GM21528 (cell line): Measurements from ENCODE around the gene MYH9.
A peak's percentile ranks its signal among the peaks of the same experiment; 100 is the strongest.

Experiments
- ATAC-seq: cut with Tn5 transposase; IDR thresholded peaks from one replicate; pipeline ENCODE4 v1.9.1; 2021; ENCODE audit warnings: mild to moderate bottlenecking, moderate library complexity; ENCODE audit not compliant: unreplicated experiment, low FRiP score

The MYH9 gene

DNA sequence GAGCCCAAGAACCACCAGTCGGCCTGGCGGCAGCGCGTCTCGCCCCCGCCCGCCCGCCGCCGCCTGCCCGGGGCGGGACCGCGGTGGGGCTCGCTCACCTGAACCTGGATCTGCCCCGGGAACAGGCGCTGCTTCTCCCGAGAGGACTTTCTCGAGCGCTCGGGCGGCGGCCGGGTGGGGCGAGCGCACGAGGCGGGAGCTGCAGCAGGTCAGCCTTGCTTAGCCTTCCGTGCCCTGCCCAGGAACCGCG, 133 bp downstream of the MYH9 start:
- ATAC-seq, result no peak

DNA sequence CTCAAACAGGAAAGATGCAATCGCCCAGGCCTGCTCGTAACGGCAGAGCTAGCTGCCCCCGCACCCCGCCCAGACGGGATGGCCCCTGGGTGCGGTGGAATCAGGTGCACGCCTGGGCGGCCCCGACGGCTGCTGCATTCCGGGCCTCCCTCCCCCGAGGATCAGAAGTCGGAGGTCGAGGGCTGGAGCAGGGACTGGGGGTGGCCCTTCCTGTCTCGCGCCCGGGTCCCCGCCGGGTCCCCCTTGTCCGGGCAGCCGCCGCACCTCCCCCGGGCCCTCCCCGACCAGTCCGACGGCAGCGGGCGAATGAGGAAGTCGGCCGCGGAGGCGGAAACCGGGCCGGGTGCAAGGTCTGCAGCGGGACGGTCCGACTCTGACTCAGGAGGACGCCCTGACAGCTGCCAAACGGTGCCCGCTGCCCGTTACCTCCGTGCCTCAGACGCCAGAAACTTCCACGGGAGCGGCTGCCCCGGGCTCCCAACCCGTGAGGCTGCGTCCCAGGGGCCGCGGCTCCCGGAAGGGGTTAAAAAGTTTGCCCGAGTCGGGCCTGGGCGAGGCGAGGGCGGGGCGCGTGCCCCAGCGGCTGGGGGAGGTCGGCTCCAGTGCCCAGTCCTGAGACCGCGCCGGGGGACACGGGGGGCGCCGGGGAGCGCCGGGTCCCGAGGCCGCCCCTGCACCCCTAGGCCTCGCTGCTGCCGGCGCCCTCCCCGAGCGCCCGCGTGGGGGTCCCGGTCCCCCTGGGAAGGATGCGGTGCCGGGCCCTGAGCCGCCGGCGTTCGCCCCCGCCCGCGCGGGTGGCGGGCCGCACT, 663 bp downstream of the MYH9 start:
- peak; percentile 38 for ATAC-seq

DNA sequence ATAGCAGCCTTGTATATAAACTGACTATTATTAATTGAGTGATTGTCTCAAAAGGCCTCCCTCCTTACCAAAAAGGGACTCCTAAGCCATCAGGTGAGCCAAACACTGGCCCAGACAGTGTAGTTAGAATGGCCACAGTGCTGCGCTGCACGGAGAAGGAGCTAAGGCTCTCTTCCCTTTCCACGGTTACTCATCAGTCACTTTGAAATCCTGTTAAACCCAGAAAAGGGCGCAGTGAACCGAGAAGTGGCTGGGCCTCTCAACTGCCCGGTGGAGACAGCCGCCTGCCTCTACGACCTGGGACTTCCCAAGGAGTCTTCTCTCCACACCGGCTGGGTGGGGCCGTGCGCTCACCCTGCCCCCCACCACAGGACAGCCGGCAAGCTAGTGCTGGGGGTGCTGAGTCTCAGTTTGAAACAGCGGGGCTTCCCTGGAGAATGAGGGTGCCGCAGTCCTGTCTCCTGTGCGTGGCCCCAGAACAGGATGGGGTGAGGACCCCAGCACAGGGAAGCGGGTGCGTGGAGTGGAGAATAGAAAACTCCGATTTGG, 1.3 kb downstream of the MYH9 start:
- peak; percentile 26 for ATAC-seq

DNA sequence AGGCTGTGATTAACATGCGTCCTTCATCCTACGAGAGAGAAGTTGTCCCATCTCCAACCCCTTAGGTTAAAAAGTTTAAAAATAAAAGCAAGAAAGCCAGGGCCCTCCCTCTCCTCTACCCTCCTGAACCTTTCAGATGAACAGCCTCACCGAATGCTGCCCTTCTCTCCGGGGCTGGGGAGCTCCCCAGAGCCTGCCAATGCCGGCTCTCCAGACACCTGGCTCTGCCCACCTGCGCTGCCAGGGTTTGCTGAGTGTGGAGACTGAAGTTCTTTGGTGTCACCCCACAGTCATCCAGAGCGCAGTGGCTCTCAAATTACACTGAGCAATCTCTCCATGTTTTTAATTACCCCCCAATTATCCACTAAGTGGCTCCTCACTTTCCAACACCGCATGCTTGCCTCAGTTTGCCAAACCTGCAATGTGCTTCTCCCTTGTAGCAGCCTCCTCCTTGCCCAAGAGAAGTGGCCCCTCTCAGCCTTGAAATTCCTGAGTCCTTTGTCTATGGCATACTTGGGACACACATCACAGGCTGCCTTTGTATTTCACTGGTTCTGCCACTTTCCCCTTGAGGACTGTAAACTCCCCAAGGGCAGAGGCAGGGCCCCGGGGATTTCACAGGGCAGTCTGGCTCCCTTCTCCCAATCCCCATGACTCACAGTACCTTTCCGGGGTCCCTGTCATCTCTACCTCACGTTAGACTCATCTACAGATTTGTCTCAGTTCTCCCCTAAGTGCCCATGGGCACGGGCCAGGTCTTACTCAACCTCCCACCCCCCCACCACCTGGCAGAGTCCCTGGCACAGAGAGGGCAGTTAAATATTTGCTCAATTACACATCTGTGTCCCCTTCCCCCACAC, 2.0 kb downstream of the MYH9 start:
- no peak for ATAC-seq

DNA sequence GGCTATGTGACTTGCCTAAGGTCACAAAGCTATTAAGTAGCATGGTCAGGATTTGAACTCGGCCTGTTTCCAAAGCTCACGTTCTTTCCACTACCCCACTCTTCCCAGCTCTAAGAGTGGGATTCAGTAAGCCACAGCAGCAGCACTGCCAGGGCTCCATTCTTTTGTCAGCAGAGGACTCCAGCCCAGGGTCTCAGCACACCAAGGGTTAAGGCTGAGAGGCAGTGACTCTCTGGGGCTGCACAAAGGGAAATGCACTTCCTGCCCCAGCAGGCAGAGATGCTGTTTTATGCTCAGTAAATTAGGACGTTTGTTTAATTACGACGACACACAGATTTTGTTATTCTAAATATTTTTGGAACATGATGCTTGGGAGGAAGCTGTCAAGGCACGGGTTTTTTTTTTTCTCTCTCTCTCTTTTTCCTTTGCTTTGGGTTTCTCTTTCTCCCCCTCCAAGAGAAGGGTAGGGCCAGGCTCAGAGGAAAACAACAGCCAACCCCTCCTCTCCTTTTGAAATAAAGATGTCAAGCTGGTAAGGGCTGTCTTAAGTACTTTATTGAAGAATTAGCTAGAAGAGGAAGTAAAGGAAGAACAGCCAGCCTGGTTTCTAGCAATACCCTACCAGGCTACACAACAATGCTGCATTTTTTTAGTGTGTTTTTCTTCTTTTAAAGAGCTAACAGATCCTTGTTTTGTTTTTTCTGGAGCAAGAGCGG, 2.8 kb downstream of the MYH9 start:
- ATAC-seq, result no peak

DNA sequence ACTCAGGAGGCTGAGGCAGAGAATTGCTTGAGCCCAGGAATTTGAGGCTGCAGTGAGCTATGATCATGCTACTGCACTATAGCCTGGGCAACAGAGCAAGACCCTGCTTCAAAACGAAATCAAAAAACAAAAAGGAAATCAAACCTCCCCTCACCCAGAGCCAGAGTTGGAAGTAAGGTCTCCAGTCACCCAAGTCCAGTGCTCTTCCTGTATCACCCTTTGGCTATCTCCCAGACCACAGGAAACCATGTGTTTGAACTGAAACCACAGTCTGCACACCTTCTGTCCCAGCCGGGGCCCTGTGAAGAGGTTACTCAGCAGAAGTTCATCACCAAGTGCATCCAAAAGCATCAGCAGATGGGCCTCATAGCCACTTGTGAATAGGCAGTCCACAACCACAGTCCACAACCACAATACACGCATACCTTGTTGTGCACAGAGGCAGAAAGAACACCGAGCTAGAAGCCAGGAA, 4.6 kb downstream of the MYH9 start:
- ATAC-seq, result no peak

DNA sequence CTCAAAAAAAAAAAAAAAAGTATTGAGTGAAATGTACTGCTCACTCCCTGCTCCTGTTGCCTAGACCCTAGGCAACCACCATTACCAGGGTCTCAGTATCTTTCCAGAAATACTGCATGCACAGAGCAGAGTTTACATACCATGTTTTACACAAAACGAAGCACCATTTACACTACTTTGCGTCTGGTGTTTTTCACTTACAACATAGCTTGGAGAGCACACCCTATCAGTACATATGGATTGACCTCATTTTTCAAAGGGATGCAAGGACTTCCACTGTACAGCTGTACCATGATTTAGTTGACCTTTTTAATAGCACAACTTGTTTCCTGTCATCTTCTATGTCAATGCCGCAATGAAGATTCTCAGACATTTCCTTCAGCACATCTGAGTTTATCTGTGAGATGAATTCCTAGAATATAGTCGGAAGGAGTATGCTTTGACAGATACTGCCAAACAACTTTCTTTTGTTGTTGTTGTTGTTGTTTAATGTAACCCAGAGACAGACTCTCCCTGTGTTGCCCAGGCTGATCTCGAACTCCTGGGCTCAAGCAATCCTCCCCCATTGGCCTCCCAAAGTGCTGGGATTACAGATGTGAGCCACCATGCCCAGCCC, 6.1 kb downstream of the MYH9 start:
- no peak for ATAC-seq

DNA sequence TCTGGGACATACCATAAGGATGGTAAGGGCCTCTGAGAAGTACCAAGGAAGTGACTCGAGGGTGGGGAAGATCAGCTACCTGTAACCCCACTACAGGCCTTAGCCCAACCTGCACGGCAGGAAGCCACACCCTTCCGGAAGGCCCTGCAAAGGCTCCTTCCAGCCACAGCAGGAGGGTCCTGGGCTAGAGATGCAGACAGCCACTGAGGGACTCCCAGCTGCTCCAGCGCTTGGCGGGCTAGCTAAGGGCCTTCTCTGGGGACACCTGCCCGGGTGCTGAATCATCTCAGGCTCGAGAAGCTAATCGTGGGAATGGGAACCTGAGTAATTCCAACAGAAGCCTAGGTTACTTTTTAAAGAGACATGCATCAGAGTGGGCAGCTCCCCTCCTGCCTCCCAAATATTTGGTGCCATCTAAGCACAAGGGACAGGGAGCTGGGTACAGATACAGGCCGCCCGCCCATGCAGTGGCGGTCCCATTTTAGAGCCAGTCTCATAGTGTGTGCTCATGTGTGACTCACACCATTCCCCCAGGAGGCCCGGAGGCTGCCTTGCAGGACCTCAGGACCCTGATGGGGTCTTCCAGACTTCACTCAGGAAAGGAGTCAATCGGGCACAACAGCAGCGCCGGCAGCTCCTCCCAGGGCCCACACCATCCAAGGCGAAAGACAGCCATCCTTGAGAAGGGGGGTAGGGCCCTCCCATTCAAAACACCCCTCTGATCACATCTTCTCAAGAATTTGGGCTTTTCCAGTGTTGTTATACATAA, 8.0 kb downstream of the MYH9 start:
- no peak for ATAC-seq

DNA sequence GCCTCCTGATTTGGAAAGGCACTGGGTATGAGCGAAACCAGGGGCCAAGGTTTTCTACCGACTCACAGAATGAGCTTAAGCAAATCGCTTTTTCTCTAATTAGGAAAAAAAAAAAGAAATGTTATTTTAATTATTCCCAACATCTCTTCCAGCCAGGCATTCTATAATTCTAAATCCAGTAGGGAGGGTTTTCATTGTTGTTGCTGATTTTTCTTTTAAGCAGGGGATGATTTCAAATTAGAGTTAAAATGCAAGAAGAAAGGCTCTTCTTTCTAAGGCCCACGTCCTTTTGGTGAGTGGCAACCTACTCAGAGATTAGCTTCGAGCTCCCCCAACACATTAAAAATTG, 8.9 kb downstream of the MYH9 start:
- ATAC-seq, result no peak

DNA sequence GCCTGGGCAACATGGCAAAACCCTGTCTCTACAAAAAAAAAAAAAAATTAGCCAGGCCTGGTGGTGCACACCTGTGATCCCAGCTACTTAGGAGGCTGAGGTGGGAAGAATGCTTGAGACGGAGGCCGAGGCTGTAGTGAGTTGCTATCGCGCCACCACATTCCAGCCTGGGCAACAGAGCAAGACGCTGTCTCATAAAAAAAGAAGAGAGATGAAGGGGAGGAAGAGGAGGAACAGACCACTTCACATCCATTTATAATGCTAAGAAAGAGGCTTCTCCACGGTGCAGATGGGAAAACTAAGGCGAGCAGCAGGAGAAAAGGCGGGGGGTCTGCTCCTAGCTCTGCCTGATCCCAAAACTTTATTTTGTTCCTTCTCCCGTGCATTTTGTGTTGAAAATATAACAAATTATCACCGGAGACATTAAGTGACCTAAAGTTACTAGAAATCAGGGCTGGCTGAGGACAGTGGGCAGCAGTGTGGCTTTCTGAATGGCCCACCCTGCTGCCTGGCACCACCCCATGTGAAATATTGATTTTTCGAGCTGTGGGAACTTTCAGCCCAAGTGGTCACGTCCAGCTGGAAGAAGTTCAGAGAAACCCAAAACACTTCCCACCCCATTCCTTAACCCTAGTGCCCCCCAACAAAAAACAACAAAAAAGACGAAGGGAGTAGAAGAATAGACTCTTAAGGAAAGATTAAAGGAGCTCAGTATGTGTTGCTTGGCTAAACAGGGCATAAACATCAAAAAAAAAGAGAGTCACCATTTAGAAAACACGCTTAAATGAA, 9.5 kb downstream of the MYH9 start:
- no peak for ATAC-seq

DNA sequence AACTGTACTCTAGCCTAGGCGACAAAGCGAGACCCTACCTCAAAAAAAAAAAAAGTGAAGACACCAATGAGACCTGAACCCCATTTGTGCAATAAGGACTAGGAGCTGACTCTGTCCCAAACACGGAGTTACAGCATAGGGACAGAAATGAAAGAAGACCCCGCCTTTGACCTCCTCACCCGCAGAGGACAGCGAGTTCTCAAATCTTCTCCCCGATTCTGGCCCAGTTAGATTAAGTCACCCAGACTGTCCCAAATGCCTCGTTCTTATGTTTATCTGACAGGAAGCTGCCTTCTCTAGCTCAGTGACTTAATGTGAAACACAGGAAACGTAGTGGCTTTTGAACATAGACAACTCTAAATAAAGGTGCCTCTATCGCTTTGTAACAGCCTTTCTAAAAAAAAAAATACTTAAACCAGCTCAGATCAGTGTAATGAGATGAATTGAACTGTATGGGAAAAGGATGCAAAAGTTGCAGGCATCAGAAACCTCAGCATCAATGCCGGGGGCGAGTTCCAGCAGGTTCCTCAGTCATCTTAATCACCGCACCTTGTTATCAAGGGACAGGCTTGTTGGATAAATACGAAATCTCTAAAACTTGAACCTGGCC, 10.6 kb downstream of the MYH9 start:
- ATAC-seq, result no peak

DNA sequence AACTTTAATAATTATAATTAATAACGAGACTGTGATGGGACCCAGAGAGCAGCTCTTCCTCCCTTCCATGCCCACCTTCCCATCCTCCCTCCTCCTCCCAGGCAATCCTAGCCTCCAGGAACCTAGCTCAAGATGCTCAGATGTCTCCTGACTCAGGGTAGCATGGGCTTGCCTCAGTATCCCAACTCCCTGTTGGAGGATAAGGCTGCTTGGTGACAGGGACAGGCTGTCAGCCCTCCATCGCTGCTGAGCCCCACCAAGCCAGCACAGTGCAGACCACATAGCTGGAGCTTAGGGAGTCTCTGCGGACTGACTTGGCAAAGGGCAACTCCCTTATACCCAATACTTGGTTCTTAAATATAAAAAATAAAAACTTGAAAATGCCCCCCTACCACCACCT, 11.5 kb downstream of the MYH9 start:
- no peak for ATAC-seq

DNA sequence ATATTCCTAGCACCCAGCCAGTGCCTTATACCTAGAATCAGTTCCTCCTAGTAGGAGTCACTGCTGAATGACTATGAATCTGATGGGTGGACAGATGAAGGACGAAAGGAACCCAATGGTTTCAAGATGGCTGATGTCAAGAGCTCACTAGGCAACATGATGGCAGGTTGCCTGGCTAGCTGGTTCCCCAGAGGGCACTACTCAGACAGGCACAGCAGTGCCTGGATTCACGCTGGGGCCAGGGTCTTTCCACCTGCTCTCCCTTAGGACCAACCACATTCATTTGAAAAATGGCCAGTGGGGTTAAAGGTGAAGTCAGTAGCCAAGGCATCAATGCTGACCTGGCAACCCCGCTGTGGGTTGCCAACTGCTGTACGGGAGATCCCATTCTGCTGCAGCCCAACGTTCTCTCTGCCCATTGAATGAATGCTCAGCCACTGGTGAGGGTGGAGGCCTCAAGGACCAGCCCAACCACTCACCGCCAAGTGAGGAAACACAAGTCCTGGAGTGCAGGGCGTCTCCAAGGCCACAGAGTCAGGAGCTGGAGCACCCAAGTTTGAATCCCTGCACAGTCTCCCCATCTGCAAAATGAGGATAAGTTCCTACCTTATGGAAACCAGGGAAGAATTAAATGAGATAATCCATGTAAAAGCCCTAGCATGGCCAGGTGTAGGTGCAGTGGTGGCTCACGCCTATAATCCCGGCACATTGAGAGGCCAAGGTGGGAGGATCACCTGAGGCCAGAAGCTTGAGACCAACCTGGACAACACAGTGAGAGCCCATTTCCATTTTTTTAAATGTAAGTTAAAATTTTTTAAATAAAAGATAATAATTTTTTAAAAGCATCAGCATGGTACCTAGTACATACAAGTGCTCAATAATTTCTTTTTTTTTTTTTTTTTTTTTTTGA, 12.4 kb downstream of the MYH9 start:
- no peak for ATAC-seq

DNA sequence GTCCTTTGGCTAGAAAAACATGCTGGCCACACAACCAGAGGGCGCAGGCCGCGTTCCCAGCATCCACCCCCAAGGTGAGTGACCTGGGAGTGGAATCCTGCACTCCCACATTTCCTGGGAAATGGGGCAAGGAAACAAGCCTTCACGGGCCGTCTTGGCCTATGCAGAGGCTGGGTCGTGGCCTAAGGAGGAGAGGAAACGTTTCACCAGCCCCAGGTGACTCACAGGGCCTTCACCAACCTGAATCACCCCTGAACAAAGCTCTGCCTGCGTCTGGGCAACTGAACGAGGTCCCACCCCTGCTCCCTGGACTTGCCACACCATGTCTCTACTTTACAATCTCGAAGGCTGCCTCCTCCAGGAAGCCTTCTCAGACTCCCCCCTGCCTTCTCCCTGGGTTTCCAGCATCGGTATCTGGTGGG, 13.2 kb downstream of the MYH9 start:
- ATAC-seq, result no peak

DNA sequence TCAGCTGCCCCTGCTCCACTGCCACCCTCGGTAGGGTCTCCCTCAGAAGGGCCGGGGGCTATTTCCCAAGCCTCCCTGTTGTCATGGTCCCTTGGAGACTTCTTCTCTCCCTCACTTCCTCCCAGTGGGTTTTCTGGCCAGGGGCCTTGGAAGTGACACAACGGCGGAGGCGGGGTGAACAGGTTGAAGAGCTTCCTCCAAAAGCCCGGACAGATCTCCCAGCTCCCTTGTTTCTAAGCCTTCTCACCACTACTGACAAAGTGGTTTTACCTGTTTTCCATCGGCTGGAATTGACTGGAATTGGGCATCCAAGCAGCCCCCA, 14.5 kb downstream of the MYH9 start:
- ATAC-seq, result no peak

DNA sequence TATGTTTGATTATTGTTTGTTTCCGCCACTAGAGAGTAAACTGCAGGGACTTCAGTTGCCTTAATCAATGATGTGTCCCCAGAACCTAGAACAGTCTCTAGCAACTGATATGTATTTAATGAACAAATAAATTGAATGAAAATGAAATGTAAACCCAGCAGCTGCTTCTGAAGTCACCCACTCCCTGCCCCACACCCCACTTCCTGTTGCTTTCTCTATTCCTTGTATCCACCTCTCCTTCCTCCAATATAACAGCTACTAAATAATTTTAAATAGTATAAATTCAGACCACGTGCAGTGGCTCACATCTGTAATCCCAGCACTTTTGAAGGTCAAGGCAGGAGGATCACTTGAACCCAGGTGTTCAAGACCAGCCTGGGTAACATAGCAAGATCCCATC, 15.8 kb downstream of the MYH9 start:
- ATAC-seq, result no peak

DNA sequence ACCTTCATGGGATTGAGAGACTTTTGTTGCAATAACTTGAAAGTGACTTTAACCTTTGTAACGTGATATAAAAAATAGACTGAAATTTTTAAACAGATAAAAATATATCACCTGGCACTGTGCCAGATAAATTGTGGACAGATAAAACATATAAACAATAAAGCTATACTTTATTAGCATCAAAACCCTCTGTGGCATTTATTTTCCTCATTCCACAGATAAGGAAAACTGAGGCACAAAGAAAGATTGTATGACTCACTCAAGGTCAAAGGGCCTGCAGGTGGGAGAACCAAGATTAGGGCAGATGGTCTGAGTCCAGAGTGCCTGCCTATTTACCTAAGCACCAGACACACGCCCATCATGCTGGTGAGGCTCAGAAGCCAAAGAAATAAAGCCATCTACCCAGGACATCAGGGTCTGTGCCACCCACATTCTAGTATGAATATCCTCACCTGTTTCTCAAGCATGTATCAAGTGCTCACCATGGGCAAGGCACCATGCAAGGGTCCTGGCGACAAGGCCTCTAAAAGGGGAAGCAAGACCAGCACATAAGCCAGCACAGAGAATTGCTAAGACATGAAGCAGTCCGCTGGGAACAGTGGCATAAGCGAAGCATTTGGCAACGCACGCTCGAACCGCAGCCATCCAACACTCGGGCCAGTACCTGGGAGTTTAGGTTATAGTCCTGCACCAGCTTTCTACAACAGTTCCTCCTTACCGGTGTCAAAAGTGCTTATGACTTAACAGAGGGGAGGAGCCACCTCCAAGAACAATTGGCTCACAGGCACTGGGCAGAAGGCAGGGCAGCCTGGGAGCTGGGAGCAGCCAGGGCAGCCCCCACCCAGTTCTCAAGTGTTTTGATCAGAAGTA, 17.6 kb downstream of the MYH9 start:
- no peak for ATAC-seq
